AG09319 (cell line): Measurements from ENCODE around the gene PDE3A.

ENCODE experiments used
- DNase-seq: peaks from one replicate; pipeline ENCODE4 v3.0.0-alpha.2; 2010; ENCODE audit warnings: low read depth; ENCODE audit errors: extremely low read depth
- TF ChIP-seq, protein P1 (sequence below): IDR thresholded peaks from 2 replicates; pipeline ENCODE4 v1.5.1; 2011; ENCODE audit warnings: low read depth, mild to moderate bottlenecking, inconsistent platforms, low read length, moderate library complexity

Gene PDE3A

DNA sequence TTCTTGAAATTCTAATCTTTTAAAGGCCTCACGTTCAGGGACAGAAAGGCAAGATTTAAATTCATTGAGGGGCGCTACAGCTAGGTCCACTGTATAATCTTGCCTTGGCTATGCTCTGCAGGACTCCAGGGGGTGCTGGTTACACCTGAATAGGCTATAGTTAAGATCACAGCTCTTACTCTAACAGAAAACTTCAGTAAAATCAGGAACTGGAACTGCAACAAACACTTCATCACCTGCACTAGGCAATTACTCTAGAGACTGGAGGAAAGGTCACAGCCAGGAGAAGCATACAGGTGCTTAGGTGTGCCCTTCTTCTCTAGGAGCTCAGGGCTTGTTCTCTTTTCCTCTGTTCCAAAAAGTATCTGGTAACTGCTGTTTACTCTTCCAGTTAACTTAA, 347.7 kb downstream of the PDE3A start:
- no peak for DNase-seq
- TF ChIP-seq, protein P1, sequence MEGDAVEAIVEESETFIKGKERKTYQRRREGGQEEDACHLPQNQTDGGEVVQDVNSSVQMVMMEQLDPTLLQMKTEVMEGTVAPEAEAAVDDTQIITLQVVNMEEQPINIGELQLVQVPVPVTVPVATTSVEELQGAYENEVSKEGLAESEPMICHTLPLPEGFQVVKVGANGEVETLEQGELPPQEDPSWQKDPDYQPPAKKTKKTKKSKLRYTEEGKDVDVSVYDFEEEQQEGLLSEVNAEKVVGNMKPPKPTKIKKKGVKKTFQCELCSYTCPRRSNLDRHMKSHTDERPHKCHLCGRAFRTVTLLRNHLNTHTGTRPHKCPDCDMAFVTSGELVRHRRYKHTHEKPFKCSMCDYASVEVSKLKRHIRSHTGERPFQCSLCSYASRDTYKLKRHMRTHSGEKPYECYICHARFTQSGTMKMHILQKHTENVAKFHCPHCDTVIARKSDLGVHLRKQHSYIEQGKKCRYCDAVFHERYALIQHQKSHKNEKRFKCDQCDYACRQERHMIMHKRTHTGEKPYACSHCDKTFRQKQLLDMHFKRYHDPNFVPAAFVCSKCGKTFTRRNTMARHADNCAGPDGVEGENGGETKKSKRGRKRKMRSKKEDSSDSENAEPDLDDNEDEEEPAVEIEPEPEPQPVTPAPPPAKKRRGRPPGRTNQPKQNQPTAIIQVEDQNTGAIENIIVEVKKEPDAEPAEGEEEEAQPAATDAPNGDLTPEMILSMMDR, result no peak

DNA sequence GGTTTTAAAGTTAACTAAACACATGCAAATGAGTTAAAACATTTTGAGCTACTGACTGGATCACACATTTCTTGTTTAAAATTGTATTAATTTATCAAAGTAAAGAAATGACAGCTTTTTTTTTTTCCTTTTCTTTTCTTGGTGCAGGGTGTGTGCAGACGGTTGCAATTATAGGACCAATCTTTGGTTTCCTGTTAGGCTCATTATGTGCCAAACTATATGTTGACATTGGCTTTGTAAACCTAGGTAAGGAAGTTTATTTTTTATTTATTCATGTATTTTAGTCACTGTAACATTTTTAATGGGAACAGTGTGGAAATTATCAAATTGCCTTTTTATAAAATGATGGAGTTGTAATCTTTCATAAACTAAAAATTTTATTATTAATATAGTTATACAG, 348.6 kb downstream of the PDE3A start:
- no peak for DNase-seq
- TF ChIP-seq, protein P1, result no peak

GRCh38 chr12:20718294-20718693, 350.0 kb downstream of the PDE3A start:
- DNase-seq, result no peak
- TF ChIP-seq, protein P1, result no peak

DNA sequence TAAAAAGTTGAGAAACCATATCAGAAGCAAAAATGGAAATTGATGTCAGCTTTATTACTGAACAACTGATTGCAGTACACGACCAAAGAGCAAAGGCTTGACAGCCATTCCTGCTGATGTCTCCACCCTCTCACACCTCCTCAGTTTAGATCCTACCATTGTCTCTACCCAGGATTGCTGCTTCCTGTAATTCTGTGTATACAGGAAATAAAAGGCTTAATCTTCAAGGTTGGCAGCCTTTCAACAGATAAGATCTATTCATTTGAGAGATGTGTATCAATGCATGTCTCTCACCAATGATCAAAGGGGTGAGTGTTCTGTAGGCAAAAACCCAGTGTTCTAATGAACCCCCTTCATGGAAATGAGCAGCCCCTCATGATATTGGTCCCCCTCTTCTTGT, 353.8 kb downstream of the PDE3A start:
- DNase-seq, result no peak
- TF ChIP-seq, protein P1, result no peak

- no peak for DNase-seq
- TF ChIP-seq, protein P1, result no peak
Measured at GRCh38 chr12:20731274-20731673, 362.9 kb downstream of the PDE3A start.
